Measurements from ENCODE around the gene LINGO4.

LINGO4 gene

DNA sequence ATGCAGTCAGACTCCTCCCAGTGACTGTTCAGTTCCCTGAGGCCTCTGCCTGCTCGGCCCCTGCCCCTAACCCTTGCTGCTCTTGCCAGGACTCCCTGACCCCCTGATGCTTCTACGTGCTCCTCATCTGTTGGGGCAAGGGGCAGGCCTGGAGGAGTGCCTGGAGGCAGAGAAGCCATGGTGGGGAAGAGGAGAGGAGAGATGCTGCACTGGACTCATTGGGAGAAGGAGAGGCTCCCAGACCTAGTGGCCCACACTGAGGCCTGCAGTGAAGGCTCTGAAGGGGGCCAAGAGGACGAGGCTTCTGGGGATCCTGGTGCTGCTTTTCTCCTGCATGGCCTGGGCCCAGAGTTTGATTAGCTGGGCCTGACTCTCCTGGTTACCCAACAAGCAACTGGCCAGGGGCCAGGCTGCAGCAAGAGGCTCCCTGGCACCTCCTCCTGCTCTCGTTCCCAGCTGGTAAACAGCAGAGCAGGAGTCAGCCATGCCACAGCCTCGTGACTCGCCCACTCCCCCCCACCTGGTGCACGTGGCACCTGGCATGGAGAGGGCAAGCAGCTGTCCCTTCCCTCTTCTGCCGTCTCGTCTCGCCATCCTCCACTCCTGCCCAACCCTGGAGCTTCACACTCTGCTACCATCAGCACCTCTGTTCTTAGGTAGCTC is 27.2 kb upstream of the LINGO4 start:
- DNase-seq: no peak

GRCh38 chr1:151831605-151832004 is 26.4 kb upstream of the LINGO4 start, which contains the start of gene RORC:
RORC (minus strand) TSS chr1:151831802; CDS start chr1:151831764, 38 bp downstream.
- no peak for DNase-seq

DNA sequence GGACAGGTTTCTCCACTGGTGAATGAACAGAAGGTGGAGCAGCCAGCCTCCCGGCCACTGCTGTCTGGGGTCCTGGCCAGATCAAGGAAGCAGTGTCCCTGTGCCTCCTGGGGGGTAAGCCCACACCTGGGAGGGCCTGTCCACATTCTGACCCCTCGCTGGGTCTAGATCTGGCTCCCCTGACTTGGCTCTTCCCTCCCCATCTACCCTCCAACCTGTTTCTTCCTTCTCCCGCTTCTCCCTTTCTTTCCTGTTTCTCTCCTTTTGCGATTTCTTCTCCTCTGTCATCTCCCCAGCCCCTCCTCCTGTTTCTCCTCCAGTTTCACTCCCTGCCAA is 26.0 kb upstream of the LINGO4 start:
- no peak for DNase-seq

DNA sequence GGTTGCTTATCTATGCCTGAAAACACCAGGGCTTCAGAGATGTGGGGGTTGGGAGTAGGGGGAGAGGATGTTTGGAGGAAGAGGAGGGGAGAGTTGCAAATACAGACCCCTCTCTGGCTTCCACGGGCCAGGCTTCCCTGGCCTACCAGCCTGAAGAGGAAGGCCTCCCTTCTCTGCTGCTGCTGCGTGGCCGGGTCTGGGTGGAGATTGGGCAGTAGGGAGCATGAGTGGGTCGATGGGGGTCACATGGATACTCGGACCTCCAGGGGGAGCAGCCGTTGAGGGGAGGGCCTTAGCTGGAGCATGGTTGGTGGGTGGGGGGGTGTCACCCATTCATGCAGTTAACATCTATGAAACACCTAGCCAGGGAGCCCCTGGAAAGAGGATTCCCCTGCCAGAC is 24.8 kb upstream of the LINGO4 start:
- DNase-seq: no peak

DNA sequence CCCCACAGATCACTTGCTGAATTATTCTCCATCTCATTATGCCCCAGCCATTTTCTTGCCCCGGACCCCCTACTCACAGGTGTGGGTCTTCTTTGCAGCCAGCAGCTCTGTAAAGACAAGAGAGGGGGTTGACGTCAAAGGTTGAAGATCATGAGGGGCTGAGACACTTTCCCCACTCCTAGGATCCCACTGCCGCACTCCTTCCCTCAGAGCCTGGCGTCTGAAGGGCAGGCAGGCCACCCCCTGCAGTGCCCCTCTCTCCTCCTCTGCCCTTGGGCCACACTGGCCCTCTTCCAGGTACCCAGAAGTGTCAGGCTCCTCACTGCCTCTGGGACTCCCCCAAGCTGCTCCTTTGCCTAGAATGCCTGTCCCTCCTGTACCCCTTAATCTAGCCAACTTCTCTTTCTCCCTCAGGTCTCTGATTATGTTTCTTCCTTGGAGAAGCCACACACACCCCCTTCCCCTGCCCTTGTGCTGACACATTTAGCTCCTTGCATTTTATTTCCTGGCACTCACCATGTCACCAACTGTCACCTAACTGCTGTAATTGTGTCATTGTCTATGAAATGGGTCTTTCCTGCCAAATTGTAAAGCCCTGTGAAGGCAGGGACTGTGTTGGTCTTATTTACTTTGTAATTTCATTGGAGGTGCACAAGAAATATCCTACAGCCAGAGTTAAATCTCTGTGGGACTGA is 24.3 kb upstream of the LINGO4 start:
- DNase-seq: no peak

- no peak for DNase-seq
Measured at GRCh38 chr1:151828921-151829320, 23.7 kb upstream of the LINGO4 start.

- DNase-seq: no peak
Measured at GRCh38 chr1:151827853-151828252, 22.6 kb upstream of the LINGO4 start.

DNA sequence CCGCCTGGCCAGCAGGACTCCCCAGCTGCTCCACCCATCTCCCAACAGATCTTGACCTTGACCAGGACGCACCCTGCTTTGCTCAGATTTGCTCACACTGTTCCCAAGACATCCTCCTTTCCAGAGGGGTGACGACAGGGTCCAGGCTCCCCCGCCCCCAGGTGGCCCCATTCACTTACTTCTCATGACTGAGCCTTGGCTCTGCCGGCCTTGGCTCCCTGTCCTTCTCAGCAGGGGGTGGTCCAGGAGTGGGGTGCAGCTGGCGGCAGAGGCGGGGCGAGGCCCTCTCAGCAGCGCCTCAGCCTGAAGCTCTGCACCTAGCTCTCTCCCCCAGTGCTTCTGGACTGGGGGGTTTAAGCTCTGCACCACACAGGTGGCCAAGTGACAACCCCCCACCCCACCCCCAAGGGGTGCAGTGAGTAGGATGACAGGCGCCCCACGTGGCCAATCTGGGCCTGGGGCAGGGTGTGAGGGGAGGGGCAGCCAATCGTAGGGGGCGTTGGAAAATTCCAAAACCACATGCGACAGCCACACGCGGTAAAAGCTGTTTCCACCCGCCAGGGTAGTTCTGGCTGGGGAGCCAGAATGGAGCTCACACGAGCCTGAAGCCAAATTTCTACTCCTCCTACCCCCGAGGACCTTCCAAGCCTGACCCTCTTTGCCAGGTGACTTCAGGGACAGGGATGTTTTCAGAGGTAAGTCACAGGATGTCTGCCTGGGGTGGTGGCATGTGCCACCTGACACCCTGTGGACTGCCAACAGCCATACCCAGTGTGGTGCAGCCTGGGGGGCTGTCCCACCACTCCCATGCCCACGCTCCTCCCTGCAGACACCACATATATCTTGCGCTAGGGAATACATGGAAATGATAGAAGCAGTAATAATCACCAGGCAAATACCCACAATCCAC is 20.8 kb upstream of the LINGO4 start:
- no peak for DNase-seq

DNA sequence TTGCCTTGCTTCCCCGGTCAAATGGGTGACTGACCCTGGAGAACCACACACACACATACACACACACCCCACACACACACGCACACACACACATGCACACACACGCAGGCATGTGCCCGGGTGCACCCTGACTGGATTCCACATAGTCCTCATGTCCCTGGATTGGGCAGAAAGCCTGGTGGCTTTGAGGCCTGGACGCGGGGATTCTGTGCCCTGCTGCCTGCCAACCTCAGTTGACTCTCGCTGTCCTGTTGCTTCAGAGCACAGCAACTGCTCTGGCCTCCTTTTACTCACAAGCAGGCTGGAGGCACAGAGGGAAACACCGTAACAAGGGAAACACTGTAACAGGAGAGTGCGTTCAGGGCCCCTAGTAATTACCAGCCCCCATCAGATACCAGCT is 20.0 kb upstream of the LINGO4 start:
- DNase-seq: no peak

DNA sequence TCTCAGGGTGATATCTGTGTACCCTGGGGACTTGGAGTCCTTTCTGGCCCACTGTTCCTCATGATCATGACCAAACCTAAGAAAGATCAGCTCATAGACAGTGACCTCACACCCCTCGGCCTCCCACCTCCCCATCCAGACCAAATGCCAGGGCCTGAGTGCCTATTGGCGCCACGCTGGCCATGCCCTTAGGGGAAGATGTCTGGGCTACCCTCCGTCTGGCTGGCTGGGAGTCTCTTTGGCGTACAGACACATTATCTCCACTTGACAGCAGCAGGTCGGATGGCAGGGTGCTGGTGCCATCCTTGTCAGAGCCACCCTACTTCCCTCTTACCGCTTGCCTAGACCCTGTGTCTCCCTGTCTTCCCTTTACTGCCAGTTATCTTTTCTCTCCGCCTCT is 18.0 kb upstream of the LINGO4 start:
- no peak for DNase-seq

GRCh38 chr1:151822404-151822803 is 17.2 kb upstream of the LINGO4 start:
- DNase-seq: no peak

DNA sequence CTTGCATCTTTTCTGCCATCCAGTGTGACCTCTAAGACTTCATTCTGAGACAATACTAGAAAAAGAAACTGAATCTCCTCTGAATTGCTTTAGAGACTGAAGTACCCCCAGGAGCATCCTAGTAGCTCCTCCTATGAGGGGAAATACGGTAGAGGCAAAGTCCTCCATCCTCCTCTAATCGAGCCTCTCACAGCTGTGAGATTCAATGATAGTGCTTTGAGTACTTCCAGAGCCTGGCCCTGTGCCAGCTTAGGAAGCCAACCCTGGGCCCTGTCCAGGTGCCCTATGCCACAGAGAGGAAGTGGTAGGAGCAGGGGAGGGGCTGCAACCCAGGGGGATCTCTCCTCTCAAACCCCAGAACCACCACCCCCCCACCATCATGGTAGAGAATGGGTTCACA is 15.7 kb upstream of the LINGO4 start:
- no peak for DNase-seq

DNA sequence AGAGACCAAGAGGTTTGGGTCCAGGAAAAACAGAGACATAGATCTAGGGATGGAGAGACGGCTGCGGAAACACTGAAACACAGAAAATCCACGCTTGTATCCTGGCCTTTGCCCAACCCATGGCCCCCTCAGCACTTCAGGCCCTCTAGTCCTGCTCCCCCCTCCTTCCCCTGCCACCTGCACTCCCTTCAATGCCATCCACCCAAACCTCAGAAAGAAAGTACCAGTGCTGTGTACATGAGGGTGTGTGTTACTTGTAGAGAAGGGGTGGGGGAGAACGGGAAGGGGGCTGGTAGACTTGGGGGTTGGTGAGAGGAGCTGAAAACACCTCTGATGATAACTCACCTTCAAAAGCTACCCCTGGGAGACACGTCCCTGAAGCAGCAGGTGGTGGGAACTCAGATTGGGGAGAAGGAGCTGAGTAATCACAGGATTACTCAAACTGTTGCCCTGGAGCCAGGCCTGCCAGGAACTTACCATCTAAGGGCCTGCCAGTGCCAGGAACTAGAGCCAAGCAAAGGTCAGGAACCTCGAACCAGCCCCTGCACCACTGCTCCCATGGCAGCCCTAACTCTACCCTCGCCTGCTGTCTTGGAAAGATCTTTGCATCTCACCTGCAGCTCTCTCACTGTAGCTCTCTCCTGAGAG is 14.9 kb upstream of the LINGO4 start:
- DNase-seq: no peak

DNA sequence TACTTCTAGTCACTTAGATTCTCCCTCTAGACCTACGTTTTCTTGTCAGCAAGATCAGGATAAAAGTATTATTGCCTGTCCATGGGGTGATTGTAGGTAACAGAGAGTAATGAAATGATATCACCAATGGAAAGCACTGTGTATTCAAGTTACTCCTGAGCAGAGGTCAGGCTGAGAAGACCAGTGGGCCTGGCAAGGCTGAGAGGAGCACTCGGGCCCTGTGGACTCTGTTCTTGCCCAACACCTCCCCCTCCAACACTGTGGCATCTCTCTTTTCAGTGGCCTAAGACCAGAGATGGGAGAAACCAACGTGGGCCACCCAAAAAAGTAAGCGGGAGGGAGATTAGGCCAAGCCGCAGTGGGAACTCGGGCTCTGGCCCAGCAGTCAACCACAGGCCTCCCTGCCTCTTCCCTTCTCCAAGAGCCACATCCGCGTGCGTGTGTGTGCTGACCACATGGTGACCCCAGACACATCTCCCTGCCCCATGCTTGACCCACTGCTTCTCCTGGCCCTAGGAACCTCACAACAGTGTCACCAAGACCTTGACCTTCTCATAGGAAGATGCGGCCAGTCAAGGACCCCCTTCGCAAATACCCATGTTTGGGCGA is 14.1 kb upstream of the LINGO4 start:
- DNase-seq: no peak

DNA sequence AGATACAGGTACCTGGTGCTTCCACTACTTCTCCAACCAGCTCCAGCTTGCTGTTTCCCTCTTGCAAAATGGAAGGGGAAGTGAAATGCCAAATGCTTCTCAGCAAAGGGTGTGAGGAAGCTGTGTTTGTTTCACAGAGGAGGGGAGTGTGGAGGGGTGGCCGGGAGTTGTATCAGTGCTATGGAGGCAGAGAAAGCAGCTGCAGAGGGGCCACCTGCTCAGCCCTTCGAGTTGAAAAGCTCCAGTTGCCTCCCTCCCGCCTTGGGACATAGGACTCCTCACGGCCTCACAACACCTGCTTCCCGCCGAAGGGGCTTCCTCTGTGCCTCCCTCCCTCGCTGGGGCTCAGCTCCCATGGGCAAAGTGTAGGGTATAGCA is 12.1 kb upstream of the LINGO4 start:
- no peak for DNase-seq

DNA sequence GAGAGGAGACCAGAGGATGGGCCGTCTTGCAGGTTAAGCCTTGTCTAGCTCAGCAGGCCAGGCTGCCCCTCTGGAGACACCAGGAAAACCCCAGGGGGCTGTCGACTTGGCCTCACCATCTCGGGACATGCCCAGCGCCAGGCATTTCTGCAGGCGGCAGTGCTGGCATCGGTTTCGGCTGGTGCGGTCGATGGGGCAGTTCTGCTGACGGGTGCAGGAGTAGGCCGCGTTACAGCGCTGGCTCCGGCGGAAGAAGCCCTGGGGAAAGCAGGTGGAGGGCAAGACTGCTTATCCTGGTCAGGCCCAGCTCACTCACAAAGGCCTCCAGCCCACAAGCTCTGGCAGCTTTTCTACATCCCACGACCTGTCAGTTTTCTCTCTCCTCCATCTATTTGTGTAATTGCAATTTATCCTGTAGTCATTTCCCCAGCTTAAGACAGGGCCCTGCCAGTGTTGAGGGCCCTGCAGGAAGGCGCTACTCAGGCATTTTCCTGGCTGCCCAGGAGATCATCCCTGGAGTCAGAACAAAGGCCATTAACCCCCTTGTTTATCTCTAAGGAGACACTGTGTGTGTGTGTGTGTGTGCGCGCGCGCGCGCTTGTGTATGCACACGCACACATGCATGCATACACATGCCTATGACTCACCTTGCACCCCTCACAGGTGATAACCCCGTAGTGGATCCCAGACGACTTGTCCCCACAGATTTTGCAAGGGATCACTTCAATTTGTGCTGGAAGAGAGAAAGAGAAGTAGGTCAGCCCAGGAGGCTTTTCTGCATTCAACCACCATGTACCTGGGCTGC is 11.5 kb upstream of the LINGO4 start:
- DNase-seq: no peak

DNA sequence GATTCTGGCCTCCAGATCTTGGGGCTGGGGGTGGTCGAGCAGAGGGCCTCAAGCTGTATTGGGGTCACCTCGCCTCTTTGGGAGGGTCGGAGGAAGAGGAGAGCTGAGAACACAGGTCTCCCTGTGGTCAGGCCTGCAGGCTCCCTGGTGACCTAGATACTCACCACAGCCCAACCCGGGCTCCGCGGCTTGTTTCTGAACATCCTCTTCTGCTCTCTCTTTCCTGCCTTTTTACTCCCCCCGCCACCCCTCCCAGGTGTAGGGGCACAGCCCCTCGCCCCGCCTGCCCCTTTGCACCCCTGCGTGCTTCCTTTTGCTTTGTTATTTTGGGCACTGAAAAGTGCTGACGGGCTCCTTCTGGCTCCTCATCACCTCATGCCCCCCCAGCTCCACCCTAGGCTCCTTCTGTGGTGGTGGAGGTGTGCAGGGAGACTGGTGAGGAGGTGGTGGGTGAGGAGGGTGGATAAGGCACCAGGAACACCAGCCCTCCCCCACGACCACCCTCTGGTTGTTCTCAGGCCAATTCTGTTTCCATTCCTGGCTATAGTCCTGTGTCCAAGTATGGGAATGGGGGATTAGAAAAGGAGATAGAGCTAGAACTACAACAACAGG is 10.6 kb upstream of the LINGO4 start:
- DNase-seq: peak; percentile 52

DNA sequence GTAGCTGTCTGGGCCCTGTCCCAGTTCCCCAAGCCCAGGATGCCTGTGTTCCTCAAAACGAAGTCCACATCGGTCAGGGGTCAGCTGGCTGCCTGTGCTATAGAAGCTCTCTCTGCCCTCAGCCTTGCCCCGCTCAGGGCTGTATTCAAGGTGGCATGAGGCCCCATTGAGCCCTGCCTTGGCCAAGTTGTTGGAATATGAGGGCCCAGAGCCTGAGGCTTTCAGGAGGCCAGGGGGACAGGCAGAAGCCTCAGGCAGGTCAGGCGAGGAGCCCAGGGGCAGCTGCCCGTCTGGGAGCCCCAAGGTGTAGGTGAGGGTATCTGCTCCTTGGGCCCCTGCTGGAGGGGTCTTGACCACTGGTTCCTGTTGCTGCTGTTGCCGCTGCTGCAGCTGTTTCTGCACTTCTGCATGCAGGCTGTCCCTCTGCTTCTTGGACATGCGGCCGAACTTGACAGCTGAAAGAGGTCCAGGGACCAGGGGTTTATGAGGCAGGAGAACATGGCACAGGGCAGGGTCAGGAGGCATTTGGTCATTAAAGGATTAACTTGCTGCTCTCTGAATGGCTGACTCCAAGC is 9.8 kb upstream of the LINGO4 start:
- no peak for DNase-seq

DNA sequence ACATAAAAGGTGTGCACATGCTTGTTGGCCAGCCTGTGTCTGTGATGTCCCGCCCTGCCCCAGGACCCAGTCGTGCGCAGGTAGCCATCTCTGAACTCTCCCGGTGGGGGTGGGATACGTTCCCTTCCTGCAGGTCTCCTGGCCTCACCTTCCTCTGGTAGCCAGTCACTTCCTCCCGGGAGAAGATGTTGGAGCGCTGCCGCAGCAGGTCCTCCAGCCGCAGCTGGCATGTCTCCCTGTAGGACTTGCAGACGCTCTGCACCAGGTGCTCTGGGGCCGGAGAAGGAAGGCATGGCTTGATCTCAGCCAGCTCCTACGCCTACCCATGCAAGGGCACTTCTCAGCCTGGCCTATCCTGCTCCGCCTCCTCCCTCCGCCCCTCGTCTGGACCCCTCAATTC is 9.2 kb upstream of the LINGO4 start:
- DNase-seq: no peak

- DNase-seq: no peak
Measured at GRCh38 chr1:151813271-151813977, 8.2 kb upstream of the LINGO4 start.

DNA sequence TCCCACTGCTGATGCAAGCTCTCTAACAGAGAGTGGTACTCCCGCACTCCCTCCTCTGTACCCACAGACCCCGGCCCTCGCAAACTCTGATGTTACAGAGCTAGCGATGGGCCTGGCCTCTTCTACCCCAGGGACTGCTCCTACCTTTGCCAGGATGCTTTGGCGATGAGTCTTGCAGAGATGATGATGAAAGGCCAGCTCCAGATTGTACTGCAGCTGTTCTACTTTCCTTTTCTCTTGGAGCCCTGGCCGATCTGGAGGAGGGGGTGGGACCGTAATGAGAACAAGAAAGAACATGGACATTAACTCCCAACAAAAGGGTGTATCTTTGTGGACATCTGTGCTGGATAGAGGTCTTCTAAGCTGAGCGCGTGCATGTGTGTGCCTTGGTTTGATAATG is 6.0 kb upstream of the LINGO4 start:
- no peak for DNase-seq
